ENCODE data around the gene PXN. TPM values are rescaled to one million over a fixed set of nuclear protein-coding genes. Genes with fewer than 3 reads are reported as not detected.
A peak's percentile ranks its signal among the peaks of the same experiment; 100 is the strongest.

Gene PXN
- total and polyA plus RNA-seq, 2 of the 13 experiments (the other 11 are each of a cell fraction or from before 2014, with no cell fraction given), result 13.6 to 14.2 TPM

- TF ChIP-seq ZNF318 (CRISPR knock-in tag; IDR thresholded peaks at IDR 0.05), result no peak
- no peak for TF ChIP-seq ARID2 (CRISPR knock-in tag; IDR thresholded peaks at IDR 0.05; ENCODE audit: borderline replicate concordance)
- no peak for TF ChIP-seq IKZF1 (IDR thresholded peaks at IDR 0.05)
- TF ChIP-seq ZNF737 (CRISPR knock-in tag; IDR thresholded peaks at IDR 0.05; ENCODE audit: borderline replicate concordance), result peak; percentile 3; the same call in 1 of the 2 replicates
- no peak for TF ChIP-seq ZNF772 (CRISPR knock-in tag; IDR thresholded peaks at IDR 0.05)
- TF ChIP-seq ZHX2 (IDR thresholded peaks at IDR 0.05; ENCODE audit: low read depth), result no peak
- TF ChIP-seq ZHX2 (CRISPR knock-in tag; IDR thresholded peaks at IDR 0.05; ENCODE audit: borderline replicate concordance), result no peak
- TF ChIP-seq MIER3 (CRISPR knock-in tag; IDR thresholded peaks at IDR 0.05; ENCODE audit: borderline replicate concordance), result no peak; the same call in 1 of the 2 replicates
- peak; percentile 20 for TF ChIP-seq BRD4 (CRISPR knock-in tag; IDR thresholded peaks at IDR 0.05)
- no peak for TF ChIP-seq LBX2 (CRISPR knock-in tag; IDR thresholded peaks at IDR 0.05; ENCODE audit: borderline replicate concordance)
- TF ChIP-seq MIXL1 (CRISPR knock-in tag; IDR thresholded peaks at IDR 0.05), result no peak
- TF ChIP-seq IRF9 (CRISPR knock-in tag; IDR thresholded peaks at IDR 0.05; ENCODE audit: borderline replicate concordance), result 0 out of 2 replicates have a peak, but pooled peaks have one; percentile 13
Measured at GRCh38 chr12:120228041-120228290, 37.6 kb downstream of the PXN start (continued).

Data from HepG2 (cell line).